ENCODE measurements around the gene RNPC3.
A peak's percentile ranks its signal among the peaks of the same experiment; 100 is the strongest.
"Not testable (repeated sequence)": the region's sequence is repeated elsewhere in the genome, so short reads cannot be mapped to it uniquely, and the experiment has no call there.

RNPC3 gene

GRCh38 chr1:103525607-103526507, at the start of gene RNPC3:
RNPC3 (plus strand) TSS chr1:103525699; CDS start chr1:103526071, 372 bp downstream.
- peak; percentile 84 for DNase-seq

- no peak for DNase-seq
These were observed 48.4 kb upstream of the RNPC3 start for GRCh38 chr1:103477101-103477500.

- no peak for DNase-seq
These were observed 35.6 kb upstream of the RNPC3 start for GRCh38 chr1:103489935-103490334.

GRCh38 chr1:103492003-103492625, 33.4 kb upstream of the RNPC3 start:
- no peak for DNase-seq

- DNase-seq: no peak
These were observed 29.4 kb upstream of the RNPC3 start for GRCh38 chr1:103496014-103496635.

- DNase-seq: no peak
These were observed 28.1 kb upstream of the RNPC3 start for GRCh38 chr1:103497404-103497803.

GRCh38 chr1:103509250-103509649, 16.2 kb upstream of the RNPC3 start:
- no peak for DNase-seq

- DNase-seq: no peak
These were observed 11.8 kb upstream of the RNPC3 start for GRCh38 chr1:103513711-103514110.

- peak; percentile 50 for DNase-seq
These were observed 10.5 kb upstream of the RNPC3 start for GRCh38 chr1:103514920-103515503.

GRCh38 chr1:103516283-103516682, 9.2 kb upstream of the RNPC3 start:
- no peak for DNase-seq

- DNase-seq: no peak
These were observed 8.8 kb upstream of the RNPC3 start for GRCh38 chr1:103516693-103517092.

- DNase-seq: no peak
These were observed 8.0 kb upstream of the RNPC3 start for GRCh38 chr1:103517380-103518047.

- no peak for DNase-seq
These were observed 4.7 kb upstream of the RNPC3 start for GRCh38 chr1:103520822-103521221.

GRCh38 chr1:103523346-103523745, 2.2 kb upstream of the RNPC3 start:
- no peak for DNase-seq

GRCh38 chr1:103525114-103525606, 339 bp upstream of the RNPC3 start:
- DNase-seq: peak; percentile 44

- DNase-seq: no peak
These were observed 1.8 kb downstream of the RNPC3 start for GRCh38 chr1:103527331-103527730.

GRCh38 chr1:103529746-103530145, 4.2 kb downstream of the RNPC3 start:
- no peak for DNase-seq

GRCh38 chr1:103538226-103538625, 12.7 kb downstream of the RNPC3 start:
- DNase-seq: no peak

GRCh38 chr1:103541431-103541830, 15.9 kb downstream of the RNPC3 start:
- DNase-seq: no peak

- no peak for DNase-seq
These were observed 21.0 kb downstream of the RNPC3 start for GRCh38 chr1:103546496-103546895.

- DNase-seq: no peak
These were observed 22.3 kb downstream of the RNPC3 start for GRCh38 chr1:103547840-103548239.

- no peak for DNase-seq
These were observed 34.9 kb downstream of the RNPC3 start for GRCh38 chr1:103560427-103560826.

- DNase-seq: not testable (repeated sequence)
These were observed 35.6 kb downstream of the RNPC3 start for GRCh38 chr1:103561124-103561523.

Data from NCI-H345 (cell line).